GM12878 (cell line): ENCODE measurements around the gene WWOX. TPM values are rescaled to one million over a fixed set of nuclear protein-coding genes. Genes with fewer than 3 reads are reported as not detected.

Experiments used
- CUX1 ChIP-seq: IDR thresholded peaks from 2 replicates; pipeline ENCODE4 v1.6.1; 2012; ENCODE audit warnings: improper control_type of control experiment, low read depth, low read length; ENCODE audit not compliant: insufficient replicate concordance
- MTA2 ChIP-seq: fragments of 450-650 bp; IDR thresholded peaks from 2 replicates; pipeline ENCODE4 v1.6.1; 2016; ENCODE audit warnings: low read depth, mild to moderate bottlenecking, moderate library complexity
- PRDM15 ChIP-seq: fragments of 450-650 bp; formaldehyde crosslinking; IDR thresholded peaks from 2 replicates; pipeline ENCODE4 v1.4.0; 2020; ENCODE audit warnings: mild to moderate bottlenecking, moderate library complexity
- YBX1 ChIP-seq: fragments of 450-650 bp; IDR thresholded peaks from 2 replicates; pipeline ENCODE4 v1.6.1; 2016; ENCODE audit warnings: antibody characterized with exemption
- ZNF217 ChIP-seq: fragments of 450-650 bp; IDR thresholded peaks from 2 replicates; pipeline ENCODE4 v1.6.1; 2017; ENCODE audit warnings: antibody characterized with exemption, mild to moderate bottlenecking
- polyA plus RNA-seq, 11 experiments: library from polyadenylated mRNA; depleted of rRNA in 4 of 11; unstranded in 6 of 11; stranded (reverse) in 5 of 11; fragments of >200 nt; fragmentation: Nextera tagmentation in 4 of 11; fragmentation: Illumina TruSeq in 1 of 11; extraction: Ambion mirVana in 4 of 11; extraction: Trizol in 1 of 11; gene quantifications; 1 replicate in 1 of 11; 2 replicates in 10 of 11; pipeline versions ENCODE4 v1.2.1 to v1.2.3, GENCODE V29; 2011 to 2016; ENCODE audit warnings: inconsistent platforms in 2 of 11, missing spikeins in 2 of 11, low read depth in 1 of 11
- total RNA-seq, 4 experiments: library from RNA; depleted of rRNA in 3 of 4; stranded (reverse); fragments of >200 nt in 3 of 4; fragmentation: Illumina TruSeq in 1 of 4; extraction: Trizol in 1 of 4; gene quantifications; 2 replicates each; pipeline versions ENCODE4 v1.2.1 to v1.2.3, GENCODE V29; 2013 to 2021

The WWOX gene
- total and polyA plus RNA-seq, 10 of the 15 experiments (the other 5 are each of a cell fraction or from before 2014, with no cell fraction given), result 2.8 to 24.4 (median 17.8) TPM

GRCh38 chr16:78433116-78433515, 333.7 kb downstream of the WWOX start (continued):
- TF ChIP-seq CUX1 (no peak), ZNF217 (no peak), YBX1 (no peak), MTA2 (no peak), PRDM15 (CRISPR knock-in tag) (no peak)
